Measurements from ENCODE around the gene DNAAF9. TPM values are rescaled to one million over a fixed set of nuclear protein-coding genes. Genes with fewer than 3 reads are reported as not detected.

DNAAF9 gene
- total RNA-seq, 1 experiment from 2014 or later = 2.3 TPM

DNA sequence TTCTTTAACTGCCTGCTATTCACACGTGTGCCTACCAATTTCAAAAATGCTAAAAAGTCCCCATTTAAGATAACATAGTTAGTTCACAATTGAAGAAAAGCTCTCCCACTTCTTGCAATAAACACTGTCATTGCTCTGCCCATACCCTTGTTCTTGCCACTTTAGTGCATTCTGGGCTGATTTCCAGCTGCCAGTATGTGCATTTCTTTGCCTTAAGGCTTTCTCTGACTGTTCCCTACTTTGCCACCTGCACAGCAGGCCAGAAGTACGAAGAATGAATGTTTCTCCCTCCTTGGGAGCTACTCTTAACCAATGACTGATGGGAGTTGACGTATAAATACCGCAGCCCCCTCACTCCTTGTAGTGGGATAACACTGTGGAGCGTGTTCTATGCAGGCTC lies 47.4 kb upstream of the DNAAF9 start:
- no peaks in the 10 kb centered on the region for H3K4me1 ChIP-seq (ENCODE audit: insufficient read depth, low read length)
- intact Hi-C loops (cut with micrococcal nuclease) = no loop called here
- no peak overlapping the region for H3K9ac ChIP-seq (ENCODE audit: low read length)
- H3K9me3 ChIP-seq (ENCODE audit: low read length) = no peaks in the 10 kb centered on the region
- ATAC-seq (no peak), DNase-seq (no peak)
- no TSS peak for BruUV-seq (replicated peaks)
- no peak overlapping the region for H3K4me2 ChIP-seq (ENCODE audit: low read length)
- no peaks in the 10 kb centered on the region for H3K9me2 ChIP-seq (replicated peaks; ENCODE audit: low read length)
- no peak overlapping the region for H3K27ac ChIP-seq (ENCODE audit: low read length)
- H3K27me3 ChIP-seq (ENCODE audit: low read length) = peaks cover 15% of the 10 kb centered on the region; the same call in 1 of the 2 replicates
- TF ChIP-seq, protein P1, sequence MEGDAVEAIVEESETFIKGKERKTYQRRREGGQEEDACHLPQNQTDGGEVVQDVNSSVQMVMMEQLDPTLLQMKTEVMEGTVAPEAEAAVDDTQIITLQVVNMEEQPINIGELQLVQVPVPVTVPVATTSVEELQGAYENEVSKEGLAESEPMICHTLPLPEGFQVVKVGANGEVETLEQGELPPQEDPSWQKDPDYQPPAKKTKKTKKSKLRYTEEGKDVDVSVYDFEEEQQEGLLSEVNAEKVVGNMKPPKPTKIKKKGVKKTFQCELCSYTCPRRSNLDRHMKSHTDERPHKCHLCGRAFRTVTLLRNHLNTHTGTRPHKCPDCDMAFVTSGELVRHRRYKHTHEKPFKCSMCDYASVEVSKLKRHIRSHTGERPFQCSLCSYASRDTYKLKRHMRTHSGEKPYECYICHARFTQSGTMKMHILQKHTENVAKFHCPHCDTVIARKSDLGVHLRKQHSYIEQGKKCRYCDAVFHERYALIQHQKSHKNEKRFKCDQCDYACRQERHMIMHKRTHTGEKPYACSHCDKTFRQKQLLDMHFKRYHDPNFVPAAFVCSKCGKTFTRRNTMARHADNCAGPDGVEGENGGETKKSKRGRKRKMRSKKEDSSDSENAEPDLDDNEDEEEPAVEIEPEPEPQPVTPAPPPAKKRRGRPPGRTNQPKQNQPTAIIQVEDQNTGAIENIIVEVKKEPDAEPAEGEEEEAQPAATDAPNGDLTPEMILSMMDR (conservative IDR thresholded peaks at IDR 0.05; ENCODE audit: low read depth, low read length) = no peak
- no peak for TF ChIP-seq EZH2 (IDR thresholded peaks at IDR 0.05; ENCODE audit: low read length, unreplicated experiment)
- no peak for TF ChIP-seq EZH2phosphoT487 (IDR thresholded peaks at IDR 0.05; ENCODE audit: borderline replicate concordance, low read length)
- ChIA-PET POLR2A (ENCODE audit: unreplicated experiment) (no interaction called here), CTCF (no interaction called here)
- no peaks in the 10 kb centered on the region for H3K36me3 ChIP-seq (ENCODE audit: low read depth, low read length)
- H4K20me1 ChIP-seq (ENCODE audit: low read length) = no peaks in the 10 kb centered on the region
- H3K4me3 ChIP-seq (ENCODE audit: low read length) = no peak overlapping the region
- no peaks in the 10 kb centered on the region for H3K79me2 ChIP-seq (ENCODE audit: low read length)
- no peaks in the 10 kb centered on the region for H3F3A ChIP-seq (ENCODE audit: low read length, unreplicated experiment)
- H2AFZ ChIP-seq (ENCODE audit: low read length) = no peak overlapping the region

DNA sequence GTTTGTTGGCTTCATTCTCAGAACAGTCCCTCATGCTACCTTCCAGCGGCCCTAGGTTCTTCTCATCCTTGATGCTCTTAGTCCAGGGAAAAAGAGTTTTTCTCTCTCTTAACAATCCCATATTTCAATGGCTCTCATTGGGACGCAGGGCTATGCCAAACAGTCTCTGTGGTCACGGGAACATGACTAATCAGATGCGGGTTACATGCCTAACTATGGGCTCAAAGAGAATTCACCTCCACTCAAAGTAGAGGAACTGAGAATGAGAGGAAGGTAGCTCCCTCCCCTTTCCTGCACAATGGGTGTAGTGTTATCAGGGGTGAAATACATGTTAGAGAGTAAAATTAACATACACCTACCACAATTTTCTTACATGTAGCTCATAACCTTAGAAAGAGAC lies 45.2 kb upstream of the DNAAF9 start:
- no peaks in the 10 kb centered on the region for H3K9me2 ChIP-seq (replicated peaks; ENCODE audit: low read length)
- H4K20me1 ChIP-seq (ENCODE audit: low read length) = no peaks in the 10 kb centered on the region
- no peak overlapping the region for H3K9ac ChIP-seq (ENCODE audit: low read length)
- no peaks in the 10 kb centered on the region for H3F3A ChIP-seq (ENCODE audit: low read length, unreplicated experiment)
- no peak overlapping the region for H3K4me3 ChIP-seq (ENCODE audit: low read length)
- CTCF ChIA-PET = no interaction called here
- ATAC-seq = 0 out of 2 replicates have a peak, but pooled peaks have one; percentile 27
- H3K36me3 ChIP-seq (ENCODE audit: low read depth, low read length) = no peaks in the 10 kb centered on the region
- H3K27me3 ChIP-seq (ENCODE audit: low read length) = peaks cover 8% of the 10 kb centered on the region; the same call in 1 of the 2 replicates
- H3K4me2 ChIP-seq (ENCODE audit: low read length) = no peak overlapping the region
- no peak overlapping the region for H2AFZ ChIP-seq (ENCODE audit: low read length)
- no peaks in the 10 kb centered on the region for H3K9me3 ChIP-seq (ENCODE audit: low read length)
- DNase-seq = peak; percentile 26
- TF ChIP-seq EZH2phosphoT487 (IDR thresholded peaks at IDR 0.05; ENCODE audit: borderline replicate concordance, low read length) (no peak), EZH2 (IDR thresholded peaks at IDR 0.05; ENCODE audit: low read length, unreplicated experiment) (no peak)
- TF ChIP-seq, protein P1 (conservative IDR thresholded peaks at IDR 0.05; ENCODE audit: low read depth, low read length) = no peak
- intact Hi-C loops (cut with micrococcal nuclease) = no loop called here
- no TSS peak for BruUV-seq (replicated peaks)
- POLR2A ChIA-PET (ENCODE audit: unreplicated experiment) = no interaction called here
- no peak overlapping the region for H3K27ac ChIP-seq (ENCODE audit: low read length)
- no peaks in the 10 kb centered on the region for H3K79me2 ChIP-seq (ENCODE audit: low read length)
- H3K4me1 ChIP-seq (ENCODE audit: insufficient read depth, low read length) = no peaks in the 10 kb centered on the region

DNA sequence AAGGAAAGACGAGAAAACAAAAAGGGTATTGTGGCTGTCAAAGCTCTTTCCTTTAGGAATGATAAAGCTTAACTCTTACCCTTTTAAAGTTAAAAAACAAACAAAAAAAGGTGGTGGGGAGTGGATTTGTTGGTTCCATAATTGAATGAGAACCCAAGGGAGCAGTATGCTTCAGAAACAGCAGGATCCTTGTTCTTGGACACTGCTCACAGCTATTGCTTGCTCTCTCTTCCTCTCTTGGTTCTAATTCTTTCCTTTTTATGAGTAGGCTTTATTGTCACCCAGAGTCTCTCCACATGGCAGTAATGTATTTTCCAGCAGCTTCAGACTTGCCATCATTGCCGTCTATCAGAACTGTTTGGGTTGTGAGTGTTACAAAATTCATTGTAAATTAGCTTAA lies 44.7 kb upstream of the DNAAF9 start:
- H3K9me2 ChIP-seq (replicated peaks; ENCODE audit: low read length) = no peaks in the 10 kb centered on the region
- ChIA-PET CTCF (no interaction called here), POLR2A (ENCODE audit: unreplicated experiment) (no interaction called here)
- ATAC-seq (no peak; the same call in 1 of the 2 replicates), DNase-seq (no peak)
- intact Hi-C loops (cut with micrococcal nuclease) = no loop called here
- no peaks in the 10 kb centered on the region for H3K36me3 ChIP-seq (ENCODE audit: low read depth, low read length)
- no peaks in the 10 kb centered on the region for H4K20me1 ChIP-seq (ENCODE audit: low read length)
- H2AFZ ChIP-seq (ENCODE audit: low read length) = no peak overlapping the region
- no peaks in the 10 kb centered on the region for H3K79me2 ChIP-seq (ENCODE audit: low read length)
- H3K4me2 ChIP-seq (ENCODE audit: low read length) = no peak overlapping the region
- H3K9me3 ChIP-seq (ENCODE audit: low read length) = no peaks in the 10 kb centered on the region
- no peak overlapping the region for H3K27ac ChIP-seq (ENCODE audit: low read length)
- H3K4me3 ChIP-seq (ENCODE audit: low read length) = no peak overlapping the region
- no TSS peak for BruUV-seq (replicated peaks)
- H3K27me3 ChIP-seq (ENCODE audit: low read length) = peaks cover 7% of the 10 kb centered on the region; the same call in 1 of the 2 replicates
- no peak overlapping the region for H3K9ac ChIP-seq (ENCODE audit: low read length)
- TF ChIP-seq, protein P1 (conservative IDR thresholded peaks at IDR 0.05; ENCODE audit: low read depth, low read length) = no peak
- no peaks in the 10 kb centered on the region for H3F3A ChIP-seq (ENCODE audit: low read length, unreplicated experiment)
- H3K4me1 ChIP-seq (ENCODE audit: insufficient read depth, low read length) = no peaks in the 10 kb centered on the region

Data from PC-3 (cell line).